Smooth muscle cell (in vitro differentiated cells): ENCODE data around the gene SETD7. TPM values are rescaled to one million over a fixed set of nuclear protein-coding genes. Genes with fewer than 3 reads are reported as not detected.

Source experiments
- DNase-seq: peaks from one replicate; lab custom pipeline; 2025; ENCODE audit not compliant: unreplicated experiment; lab: John Stamatoyannopoulos, UW
- H2AFZ ChIP-seq: fragments of 200-600 bp; sonication (generic); 2 replicates; pipeline ENCODE4 v1.6.0; 2016; ENCODE audit warnings: antibody characterized with exemption, low read depth, mild to moderate bottlenecking
- H3F3A ChIP-seq: fragments of 200-600 bp; sonication (generic); 2 replicates; pipeline ENCODE4 v1.6.0; 2017; ENCODE audit warnings: antibody characterized with exemption, low read depth
- H3K27ac ChIP-seq: fragments of 200-600 bp; sonication (generic); 2 replicates; pipeline ENCODE4 v1.5.1; 2016; ENCODE audit warnings: low read depth, mild to moderate bottlenecking
- H3K27me3 ChIP-seq: fragments of 200-600 bp; sonication (generic); 2 replicates; pipeline ENCODE4 v1.6.1; 2016; ENCODE audit warnings: low read depth, mild to moderate bottlenecking
- H3K36me3 ChIP-seq: fragments of 200-600 bp; sonication (generic); 2 replicates; pipeline ENCODE4 v1.5.1; 2016; ENCODE audit warnings: low read depth
- H3K4me1 ChIP-seq: fragments of 200-600 bp; sonication (generic); 2 replicates; pipeline ENCODE4 v1.5.1; 2016; ENCODE audit warnings: low read depth
- H3K4me2 ChIP-seq: fragments of 200-600 bp; sonication (generic); 2 replicates; pipeline ENCODE4 v1.6.0; 2016; ENCODE audit warnings: mild to moderate bottlenecking
- H3K4me3 ChIP-seq: fragments of 200-600 bp; sonication (generic); 2 replicates; pipeline ENCODE4 v1.5.1; 2016; ENCODE audit warnings: mild to moderate bottlenecking
- H3K79me2 ChIP-seq: fragments of 200-600 bp; sonication (generic); 2 replicates; pipeline ENCODE4 v1.6.0; 2016; ENCODE audit warnings: low read depth, mild to moderate bottlenecking
- H3K9ac ChIP-seq: fragments of 200-600 bp; sonication (generic); 2 replicates; pipeline ENCODE4 v1.6.0; 2016; ENCODE audit warnings: low read depth
- H3K9me3 ChIP-seq: fragments of 200-600 bp; sonication (generic); replicated peaks from 2 replicates; pipeline ENCODE4 v1.5.1; 2016; ENCODE audit warnings: low read depth
- H4K20me1 ChIP-seq: fragments of 200-600 bp; sonication (generic); 2 replicates; pipeline ENCODE4 v1.6.0; 2016; ENCODE audit warnings: low read depth
- WGBS: methylation state at CpG from one replicate; pipeline ENCODE4 v1.1.7; 2016; ENCODE audit warnings: low lambda C conversion rate; 5-methylcytosine and 5-hydroxymethylcytosine counted together
- polyA plus RNA-seq: library from polyadenylated mRNA; unstranded; fragments of >200 nt; fragmentation: Nextera tagmentation; extraction: Ambion mirVana; gene quantifications from 2 replicates; pipeline ENCODE4 v1.2.1, GENCODE V29; 2016
- total RNA-seq: library from RNA; depleted of rRNA; stranded (reverse); fragments of >200 nt; gene quantifications from 2 replicates; pipeline ENCODE4 v1.2.3, GENCODE V29; 2014
- TF ChIP-seq, protein P1 (sequence below): fragments of 200-600 bp; sonication (generic); IDR thresholded peaks from 2 replicates; pipeline ENCODE4 v1.5.1; 2017; ENCODE audit warnings: borderline replicate concordance, mild to moderate bottlenecking, antibody characterized with exemption; ENCODE audit not compliant: insufficient read depth, poor library complexity, severe bottlenecking

SETD7 gene
- total and polyA plus RNA-seq, 2 experiments from 2014 or later, result 8.5 to 34.2 TPM

DNA sequence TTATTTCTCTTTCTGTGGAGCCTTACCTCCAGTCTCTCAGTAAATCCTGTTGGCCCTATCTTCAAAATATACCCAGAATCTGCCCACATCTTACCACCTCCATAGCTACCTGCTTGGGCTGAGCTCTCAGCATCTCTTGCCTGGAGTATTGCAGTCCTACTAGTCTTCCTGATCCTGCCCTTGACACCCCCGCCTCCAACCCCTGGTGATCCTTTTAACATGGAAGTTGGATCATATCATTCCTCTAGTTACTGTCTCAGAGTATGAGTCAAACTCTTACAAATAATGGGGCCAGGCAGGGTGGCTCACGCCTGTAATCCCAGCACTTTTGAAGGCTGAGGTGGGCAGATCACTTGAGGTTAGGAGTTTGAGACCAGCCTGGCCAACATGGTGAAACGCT is 43.1 kb upstream of the SETD7 start:
- WGBS, result 79% methylated on average over 3 of the region's 3 CpGs
- Histone ChIP-seq H3F3A (peaks cover 3% of the 10 kb centered on the region), H3K27ac (no peak overlapping the region), H3K36me3 (no peaks in the 10 kb centered on the region), H3K9me3 (no peaks in the 10 kb centered on the region), H3K4me1 (peaks cover 17% of the 10 kb centered on the region), H3K27me3 (no peaks in the 10 kb centered on the region), H3K4me2 (no peak overlapping the region), H4K20me1 (no peaks in the 10 kb centered on the region), H3K9ac (no peak overlapping the region), H2AFZ (no peak overlapping the region), H3K4me3 (no peak overlapping the region), H3K79me2 (no peaks in the 10 kb centered on the region)
- DNase-seq, result no peak
- TF ChIP-seq, protein P1, sequence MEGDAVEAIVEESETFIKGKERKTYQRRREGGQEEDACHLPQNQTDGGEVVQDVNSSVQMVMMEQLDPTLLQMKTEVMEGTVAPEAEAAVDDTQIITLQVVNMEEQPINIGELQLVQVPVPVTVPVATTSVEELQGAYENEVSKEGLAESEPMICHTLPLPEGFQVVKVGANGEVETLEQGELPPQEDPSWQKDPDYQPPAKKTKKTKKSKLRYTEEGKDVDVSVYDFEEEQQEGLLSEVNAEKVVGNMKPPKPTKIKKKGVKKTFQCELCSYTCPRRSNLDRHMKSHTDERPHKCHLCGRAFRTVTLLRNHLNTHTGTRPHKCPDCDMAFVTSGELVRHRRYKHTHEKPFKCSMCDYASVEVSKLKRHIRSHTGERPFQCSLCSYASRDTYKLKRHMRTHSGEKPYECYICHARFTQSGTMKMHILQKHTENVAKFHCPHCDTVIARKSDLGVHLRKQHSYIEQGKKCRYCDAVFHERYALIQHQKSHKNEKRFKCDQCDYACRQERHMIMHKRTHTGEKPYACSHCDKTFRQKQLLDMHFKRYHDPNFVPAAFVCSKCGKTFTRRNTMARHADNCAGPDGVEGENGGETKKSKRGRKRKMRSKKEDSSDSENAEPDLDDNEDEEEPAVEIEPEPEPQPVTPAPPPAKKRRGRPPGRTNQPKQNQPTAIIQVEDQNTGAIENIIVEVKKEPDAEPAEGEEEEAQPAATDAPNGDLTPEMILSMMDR, result no peak

DNA sequence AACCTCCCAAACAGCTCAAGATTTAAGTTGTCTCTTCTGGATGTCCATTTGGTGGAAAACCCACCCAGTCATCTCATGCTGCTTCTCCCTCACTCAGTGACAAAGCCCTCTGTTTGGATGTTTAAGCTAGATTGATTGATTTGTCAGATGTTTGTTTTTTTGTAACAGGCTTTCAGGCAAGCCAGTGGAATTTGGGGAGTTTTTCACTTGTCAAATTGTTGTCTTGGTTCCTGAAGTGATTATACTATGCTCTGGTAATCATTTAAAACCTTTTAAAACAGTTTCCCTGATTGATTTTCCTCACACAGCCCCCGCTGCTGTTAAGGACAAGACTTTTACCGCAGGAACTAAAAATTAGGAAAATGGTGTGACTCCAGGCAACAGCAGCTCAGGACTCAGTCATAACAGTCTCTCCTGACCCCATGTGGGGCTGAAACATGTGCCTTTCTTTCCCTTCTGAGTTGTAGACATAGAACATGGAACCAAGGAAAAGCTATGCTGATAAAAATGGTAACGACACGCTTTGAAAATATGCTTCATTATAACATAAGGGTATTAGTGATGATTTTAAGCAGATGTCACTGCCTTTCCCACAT is 40.8 kb upstream of the SETD7 start:
- no peaks in the 10 kb centered on the region for H3K9me3 ChIP-seq
- H2AFZ ChIP-seq, result peak overlapping the region; percentile 49
- no peaks in the 10 kb centered on the region for H3K79me2 ChIP-seq
- H3K36me3 ChIP-seq, result no peaks in the 10 kb centered on the region
- no peak overlapping the region for H3K4me3 ChIP-seq
- peak overlapping the region; percentile 30 for H3K4me2 ChIP-seq
- TF ChIP-seq, protein P1, result no peak
- H3F3A ChIP-seq, result no peaks in the 10 kb centered on the region
- no peaks in the 10 kb centered on the region for H3K27me3 ChIP-seq
- H3K9ac ChIP-seq, result no peak overlapping the region
- peaks cover 17% of the 10 kb centered on the region for H3K4me1 ChIP-seq
- DNase-seq, result no peak
- H4K20me1 ChIP-seq, result no peaks in the 10 kb centered on the region
- 28% methylated on average over 4 of the region's 4 CpGs for WGBS
- H3K27ac ChIP-seq, result no peak overlapping the region

DNA sequence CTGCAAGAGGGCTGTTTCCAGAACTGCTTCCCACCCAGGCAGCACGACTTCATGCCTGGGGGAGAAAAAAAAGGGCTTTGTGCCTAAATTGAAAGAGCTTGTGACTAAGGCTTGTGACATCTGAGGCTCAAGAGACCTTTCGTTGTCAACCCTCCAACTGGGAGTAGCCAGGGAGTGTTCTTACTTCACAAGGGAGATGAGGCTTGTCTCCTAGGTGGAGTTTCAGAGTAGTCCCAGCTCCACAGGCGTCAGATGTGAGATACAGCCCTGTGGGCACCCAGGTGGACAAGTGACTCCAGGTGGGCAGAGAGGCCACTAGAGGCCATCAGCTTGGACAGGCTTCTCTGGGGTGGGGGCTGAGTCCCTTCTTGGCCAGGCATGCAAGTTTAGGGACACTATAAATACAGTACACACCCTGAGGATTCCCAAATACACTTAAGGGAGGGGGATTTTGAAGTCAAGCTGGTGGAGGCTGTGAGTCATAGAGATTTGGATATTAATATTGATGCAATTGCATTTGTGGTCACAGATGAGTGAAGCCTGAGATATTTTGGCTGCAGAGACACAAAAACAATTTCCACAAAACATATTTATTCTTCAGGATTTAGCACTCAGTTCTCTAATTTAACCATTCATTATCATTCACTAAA is 40.1 kb upstream of the SETD7 start:
- Histone ChIP-seq H2AFZ (peak overlapping the region; percentile 67), H3K27me3 (no peaks in the 10 kb centered on the region), H3K4me2 (peak overlapping the region; percentile 30), H3F3A (no peaks in the 10 kb centered on the region), H3K9ac (no peak overlapping the region), H4K20me1 (no peaks in the 10 kb centered on the region), H3K4me3 (no peak overlapping the region), H3K79me2 (no peaks in the 10 kb centered on the region), H3K9me3 (no peaks in the 10 kb centered on the region), H3K4me1 (peaks cover 17% of the 10 kb centered on the region), H3K27ac (no peak overlapping the region), H3K36me3 (no peaks in the 10 kb centered on the region)
- TF ChIP-seq, protein P1, result no peak
- DNase-seq, result no peak
- 25% methylated on average over 3 of the region's 3 CpGs for WGBS

DNA sequence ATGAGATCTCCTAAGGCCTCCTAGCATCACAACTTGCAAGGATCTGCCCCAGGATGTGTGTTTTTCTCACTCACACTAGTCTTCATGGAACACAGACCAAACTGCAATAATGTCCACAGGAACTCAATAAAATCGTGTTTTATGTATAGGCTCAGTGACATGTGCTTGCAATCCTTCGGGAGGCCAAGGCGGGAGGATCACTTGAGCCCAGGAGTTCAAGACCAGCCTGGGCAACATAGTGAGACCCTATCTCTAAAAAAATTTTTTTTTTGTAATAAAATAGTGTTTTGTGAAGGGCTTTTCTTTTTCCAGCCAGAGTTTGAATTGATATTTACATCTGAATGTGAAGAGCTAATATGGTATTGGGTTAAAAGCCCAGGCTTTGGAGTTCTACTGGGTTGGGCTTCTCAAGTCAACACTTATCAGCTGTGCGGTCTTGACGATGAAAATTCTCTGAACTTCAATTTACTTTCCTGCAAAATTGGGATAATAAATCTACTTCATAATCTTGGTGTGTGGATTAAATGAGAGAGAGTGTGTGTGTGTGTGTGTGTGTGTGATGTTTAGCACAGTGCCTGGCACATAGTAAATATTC is 38.7 kb upstream of the SETD7 start:
- Histone ChIP-seq H3F3A (no peaks in the 10 kb centered on the region), H3K9me3 (no peaks in the 10 kb centered on the region), H3K36me3 (no peaks in the 10 kb centered on the region), H2AFZ (no peak overlapping the region), H4K20me1 (no peaks in the 10 kb centered on the region), H3K4me1 (peaks cover 17% of the 10 kb centered on the region), H3K27ac (no peak overlapping the region), H3K4me3 (no peak overlapping the region), H3K79me2 (no peaks in the 10 kb centered on the region), H3K9ac (no peak overlapping the region), H3K4me2 (no peak overlapping the region), H3K27me3 (no peaks in the 10 kb centered on the region)
- TF ChIP-seq, protein P1, result no peak
- no peak for DNase-seq
- 95% methylated on average over 5 of the region's 5 CpGs for WGBS
